DND-41 (cell line): ENCODE data around the gene CLDN7.

Experiments
- ATAC-seq: fragments of 200-7000 bp; cut with Tn5 transposase; 3 replicates; pipeline ENCODE4 v1.9.1; 2021; ENCODE audit warnings: low read depth; ENCODE audit not compliant: insufficient read depth
- DNase-seq: peaks from one replicate; pipeline ENCODE4 v3.0.0-alpha.2; 2020
- H2AFZ ChIP-seq: 2 replicates; pipeline ENCODE4 v1.6.0; 2012; ENCODE audit warnings: low read depth, low read length
- H3K27ac ChIP-seq: 2 replicates; pipeline ENCODE4 v1.5.1; 2012; ENCODE audit warnings: low read length, inconsistent platforms
- H3K27me3 ChIP-seq: fragments of 200-600 bp; sonication (generic); 2 replicates; pipeline ENCODE4 v1.6.0; 2012; ENCODE audit warnings: low read length, mild to moderate bottlenecking, inconsistent platforms; ENCODE audit not compliant: insufficient read depth, poor library complexity
- H3K36me3 ChIP-seq: 2 replicates; pipeline ENCODE4 v1.5.1; 2012; ENCODE audit warnings: low read length, inconsistent platforms; ENCODE audit not compliant: insufficient read depth
- H3K4me1 ChIP-seq: 2 replicates; pipeline ENCODE4 v1.5.1; 2012; ENCODE audit warnings: mild to moderate bottlenecking, low read length; ENCODE audit not compliant: insufficient read depth
- H3K4me2 ChIP-seq: 2 replicates; pipeline ENCODE4 v1.6.0; 2012; ENCODE audit warnings: mild to moderate bottlenecking, moderate library complexity, low read length, inconsistent platforms; ENCODE audit not compliant: insufficient read depth
- H3K4me3 ChIP-seq, 2 experiments: fragments of 200-600 bp in 1 of 2; shearing (Covaris generic) in 1 of 2; 2 replicates each; pipeline ENCODE4 v1.5.1; 2012 to 2016; ENCODE audit warnings: inconsistent platforms in 2 of 2, low read length in 2 of 2, mild to moderate bottlenecking in 2 of 2, low read depth in 1 of 2, moderate library complexity in 1 of 2
- H3K79me2 ChIP-seq: 2 replicates; pipeline ENCODE4 v1.6.0; 2012; ENCODE audit warnings: low read length, inconsistent platforms; ENCODE audit not compliant: insufficient read depth
- H3K9ac ChIP-seq: 2 replicates; pipeline ENCODE4 v1.6.0; 2012; ENCODE audit warnings: low read depth, mild to moderate bottlenecking, inconsistent platforms, low read length, moderate library complexity
- H3K9me3 ChIP-seq: 2 replicates; pipeline ENCODE4 v1.5.1; 2012; ENCODE audit warnings: low read length, moderate library complexity, mild to moderate bottlenecking, inconsistent platforms; ENCODE audit not compliant: insufficient read depth, severe bottlenecking
- H4K20me1 ChIP-seq: 2 replicates; pipeline ENCODE4 v1.6.0; 2012; ENCODE audit warnings: low read length; ENCODE audit not compliant: insufficient read depth
- CTCF ChIP-seq: IDR thresholded peaks from 2 replicates; pipeline ENCODE4 v1.5.1; 2012; ENCODE audit warnings: borderline replicate concordance, low read length, moderate library complexity, mild to moderate bottlenecking; ENCODE audit not compliant: poor library complexity, severe bottlenecking; ENCODE audit errors: extremely low read depth
- EZH2 ChIP-seq: IDR thresholded peaks from 3 replicates; pipeline ENCODE4 v1.6.1; 2012; ENCODE audit warnings: borderline replicate concordance, low read depth, mild to moderate bottlenecking, moderate library complexity, low read length, inconsistent platforms; ENCODE audit not compliant: severe bottlenecking

The CLDN7 gene

GRCh38 chr17:7308625-7309433 is 46.6 kb upstream of the CLDN7 start:
- peak overlapping the region; percentile 94 for H3K27ac ChIP-seq
- H3K4me2 ChIP-seq, result peak overlapping the region; percentile 76
- peaks cover 53% of the 10 kb centered on the region for H4K20me1 ChIP-seq
- DNase-seq (peak; percentile 89), ATAC-seq (peak; percentile 25)
- TF ChIP-seq EZH2 (no peak), CTCF (no peak)
- H2AFZ ChIP-seq, result no peak overlapping the region
- H3K36me3 ChIP-seq, result peaks cover 51% of the 10 kb centered on the region
- no peaks in the 10 kb centered on the region for H3K9me3 ChIP-seq
- H3K27me3 ChIP-seq, result no peaks in the 10 kb centered on the region
- H3K4me3 ChIP-seq, result peak overlapping the region; percentile 77 to 84
- H3K4me1 ChIP-seq, result peaks cover 65% of the 10 kb centered on the region
- peaks cover 58% of the 10 kb centered on the region for H3K79me2 ChIP-seq
- peak overlapping the region; percentile 88 for H3K9ac ChIP-seq

GRCh38 chr17:7307686-7308624 is 45.7 kb upstream of the CLDN7 start:
- ATAC-seq (peak; percentile 0; the same call in 1 of the 3 replicates), DNase-seq (peak; percentile 56)
- Histone ChIP-seq H3K79me2 (peaks cover 50% of the 10 kb centered on the region), H2AFZ (no peak overlapping the region), H3K27me3 (no peaks in the 10 kb centered on the region), H3K36me3 (peaks cover 42% of the 10 kb centered on the region), H3K9ac (peak overlapping the region; percentile 88), H3K4me1 (peaks cover 56% of the 10 kb centered on the region), H4K20me1 (peaks cover 45% of the 10 kb centered on the region), H3K9me3 (no peaks in the 10 kb centered on the region), H3K27ac (peak overlapping the region; percentile 94), H3K4me3 (peak overlapping the region; percentile 77 to 84), H3K4me2 (peak overlapping the region; percentile 76)
- peak; percentile 23 for TF ChIP-seq CTCF
- no peak for TF ChIP-seq EZH2

- peak within 1 kb of the TSS; percentile 77 to 84 for H3K4me3 ChIP-seq
- peaks cover 43% of the 10 kb centered on the region for H3K79me2 ChIP-seq
- peak within 1 kb of the TSS; percentile 67 for H2AFZ ChIP-seq
- DNase-seq (peak; percentile 100), ATAC-seq (peak; percentile 83)
- peak within 1 kb of the TSS; percentile 94 for H3K27ac ChIP-seq
- peak within 1 kb of the TSS; percentile 88 for H3K9ac ChIP-seq
- H3K36me3 ChIP-seq, result peaks cover 34% of the 10 kb centered on the region
- TF ChIP-seq EZH2 (no peak), CTCF (no peak)
- H4K20me1 ChIP-seq, result peaks cover 38% of the 10 kb centered on the region
- H3K9me3 ChIP-seq, result no peaks in the 10 kb centered on the region
- H3K27me3 ChIP-seq, result no peaks in the 10 kb centered on the region
- peaks cover 50% of the 10 kb centered on the region for H3K4me1 ChIP-seq
- peak within 1 kb of the TSS; percentile 77 for H3K4me2 ChIP-seq
Observed at GRCh38 chr17:7306911-7307685, 44.8 kb upstream of the CLDN7 start, which contains the start of gene EIF5A. EIF5A (plus strand) TSS chr17:7307628; CDS start chr17:7309636, 2,008 bp downstream.
